ENCODE data around the gene KRTAP1-4. TPM values are rescaled to one million over a fixed set of nuclear protein-coding genes. Genes with fewer than 3 reads are reported as not detected.
"Not testable (repeated sequence)": the region's sequence is repeated elsewhere in the genome, so short reads cannot be mapped to it uniquely, and the experiment has no call there.

KRTAP1-4 gene
- total RNA-seq, 2 experiments from 2014 or later = not detected

DNA sequence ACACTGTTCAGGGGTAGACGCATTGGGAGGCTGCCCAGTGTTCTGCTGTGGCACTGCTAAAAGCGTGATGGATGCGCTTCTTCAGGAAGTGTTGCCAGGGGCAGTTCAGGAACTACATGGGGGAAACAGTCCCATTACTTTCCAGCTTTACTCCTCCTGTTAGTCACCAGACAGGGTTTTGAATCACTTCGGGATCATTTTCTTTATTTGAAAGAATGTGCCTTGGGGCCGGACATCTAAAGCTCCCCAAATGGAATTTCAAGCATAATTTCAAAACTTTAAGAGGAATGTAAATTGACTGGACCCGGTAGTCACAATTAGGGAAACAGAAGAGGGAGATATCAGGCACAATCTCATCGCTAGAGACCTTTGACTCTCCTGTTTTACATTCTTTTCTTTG is 18.4 kb upstream of the KRTAP1-4 start:
- Histone ChIP-seq H3K27ac (ENCODE audit: low read depth in 1 of 2, low read length in 2 of 2) (no peak overlapping the region), H3K36me3 (ENCODE audit: insufficient read depth, low read length) (no peaks in the 10 kb centered on the region), H3K4me3 (ENCODE audit: low read length) (no peak overlapping the region), H3K4me1 (ENCODE audit: insufficient read depth, low read length) (no peaks in the 10 kb centered on the region), H3K27me3 (ENCODE audit: control insufficient read depth in 1 of 2, insufficient read depth in 2 of 2, low read length in 2 of 2) (peaks cover 3 to 10% of the 10 kb centered on the region in 2 experiments), H3K9me3 (ENCODE audit: control insufficient read depth in 1 of 2, insufficient read depth in 1 of 2, low read length in 2 of 2) (no peaks in the 10 kb centered on the region)
- POLR2A ChIA-PET = no interaction called here
- intact Hi-C loops (cut with DNase I, micrococcal nuclease) = no loop called here
- CTCF ChIA-PET = no interaction called here
- H3K4me3 Mint-ChIP-seq = no peak overlapping the region
- no peaks in the 10 kb centered on the region for H3K36me3 Mint-ChIP-seq (ENCODE audit: low read depth)
- TF ChIP-seq, protein P1, sequence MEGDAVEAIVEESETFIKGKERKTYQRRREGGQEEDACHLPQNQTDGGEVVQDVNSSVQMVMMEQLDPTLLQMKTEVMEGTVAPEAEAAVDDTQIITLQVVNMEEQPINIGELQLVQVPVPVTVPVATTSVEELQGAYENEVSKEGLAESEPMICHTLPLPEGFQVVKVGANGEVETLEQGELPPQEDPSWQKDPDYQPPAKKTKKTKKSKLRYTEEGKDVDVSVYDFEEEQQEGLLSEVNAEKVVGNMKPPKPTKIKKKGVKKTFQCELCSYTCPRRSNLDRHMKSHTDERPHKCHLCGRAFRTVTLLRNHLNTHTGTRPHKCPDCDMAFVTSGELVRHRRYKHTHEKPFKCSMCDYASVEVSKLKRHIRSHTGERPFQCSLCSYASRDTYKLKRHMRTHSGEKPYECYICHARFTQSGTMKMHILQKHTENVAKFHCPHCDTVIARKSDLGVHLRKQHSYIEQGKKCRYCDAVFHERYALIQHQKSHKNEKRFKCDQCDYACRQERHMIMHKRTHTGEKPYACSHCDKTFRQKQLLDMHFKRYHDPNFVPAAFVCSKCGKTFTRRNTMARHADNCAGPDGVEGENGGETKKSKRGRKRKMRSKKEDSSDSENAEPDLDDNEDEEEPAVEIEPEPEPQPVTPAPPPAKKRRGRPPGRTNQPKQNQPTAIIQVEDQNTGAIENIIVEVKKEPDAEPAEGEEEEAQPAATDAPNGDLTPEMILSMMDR (IDR thresholded peaks at IDR 0.05) = no peak
- H3K9me3 Mint-ChIP-seq = peaks cover 3% of the 10 kb centered on the region
- H3K27me3 Mint-ChIP-seq = peaks cover 40% of the 10 kb centered on the region
- H3K27ac Mint-ChIP-seq = no peak overlapping the region
- DNase-seq (no peak), ATAC-seq (ENCODE audit: poor library complexity) (no peak)
- no peaks in the 10 kb centered on the region for H3K4me1 Mint-ChIP-seq (ENCODE audit: low read depth)

DNA sequence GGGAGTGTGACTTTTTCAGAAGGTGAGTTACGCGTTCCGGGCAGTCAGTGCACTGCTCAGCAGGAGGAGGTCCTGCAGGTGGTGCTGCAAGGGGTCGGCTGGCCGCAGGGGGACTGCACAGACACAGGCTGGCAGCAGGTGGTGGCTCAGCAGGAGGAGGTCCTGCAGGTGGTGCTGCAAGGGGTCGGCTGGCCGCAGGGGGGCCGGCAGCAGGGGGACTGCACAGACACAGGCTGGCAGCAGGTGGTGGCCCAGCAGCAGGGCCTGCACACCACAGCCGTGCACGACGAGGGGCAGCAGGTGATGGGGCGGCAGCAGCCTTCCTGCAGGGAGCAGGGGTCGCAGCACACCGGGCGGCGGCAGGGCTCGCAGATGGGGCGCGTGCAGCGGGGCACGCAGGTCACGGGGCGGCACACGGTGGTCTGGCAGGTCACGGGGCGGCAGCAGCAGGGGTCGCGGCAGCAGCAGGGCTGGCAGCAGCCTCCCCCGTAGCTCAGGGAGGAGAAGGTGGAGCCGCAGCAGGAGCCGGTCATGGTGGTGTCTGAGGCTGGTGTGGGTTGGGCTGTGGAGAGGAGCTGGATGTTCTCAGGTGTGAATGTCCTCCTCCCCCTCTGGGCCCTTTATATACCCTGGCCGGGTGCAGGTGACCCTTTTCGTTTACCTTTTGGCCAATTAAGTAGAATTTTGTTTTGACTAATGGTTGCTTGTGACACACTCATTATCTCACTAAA is 16.9 kb upstream of the KRTAP1-4 start, which contains the start of gene KRTAP2-1:
KRTAP2-1 (minus strand) TSS at position 582 of the 731 bp plus-strand sequence; CDS start at position 533, 49 bp downstream.
- H3K4me3 Mint-ChIP-seq; CTCF ChIA-PET; intact Hi-C loops (cut with DNase I, micrococcal nuclease); H3K27ac ChIP-seq (ENCODE audit: low read depth in 1 of 2, low read length in 2 of 2); POLR2A ChIA-PET; H3K9me3 ChIP-seq (ENCODE audit: control insufficient read depth in 1 of 2, insufficient read depth in 1 of 2, low read length in 2 of 2); H3K36me3 Mint-ChIP-seq (ENCODE audit: low read depth); H3K27ac Mint-ChIP-seq; H3K36me3 ChIP-seq (ENCODE audit: insufficient read depth, low read length); H3K4me1 Mint-ChIP-seq (ENCODE audit: low read depth); DNase-seq; H3K9me3 Mint-ChIP-seq; H3K4me1 ChIP-seq (ENCODE audit: insufficient read depth, low read length); ATAC-seq (ENCODE audit: poor library complexity); H3K4me3 ChIP-seq (ENCODE audit: low read length): not testable (repeated sequence)
- H3K27me3 ChIP-seq (ENCODE audit: control insufficient read depth in 1 of 2, insufficient read depth in 2 of 2, low read length in 2 of 2) = peaks cover 4 to 10% of the 10 kb centered on the region in 2 experiments
- peaks cover 40% of the 10 kb centered on the region for H3K27me3 Mint-ChIP-seq

DNA sequence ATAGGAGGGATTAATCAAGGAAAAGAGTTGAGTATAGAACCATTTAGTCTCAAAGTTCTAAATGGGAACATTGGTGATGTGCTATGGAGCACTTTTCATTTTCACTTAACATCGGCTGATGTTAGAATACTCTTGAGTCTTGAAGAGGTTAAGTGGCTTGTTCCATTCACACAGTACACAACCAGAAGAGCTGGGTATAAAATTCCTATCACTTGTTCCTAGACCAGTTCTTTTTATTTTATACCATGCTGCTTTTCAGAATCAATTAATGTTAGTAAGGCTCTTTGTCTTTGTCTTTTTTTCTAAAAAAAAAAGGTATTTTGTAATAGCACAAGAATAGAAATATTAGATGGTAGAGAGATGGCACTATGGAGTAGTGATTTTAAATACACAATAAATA is 13.0 kb upstream of the KRTAP1-4 start:
- H3K27ac ChIP-seq (ENCODE audit: low read depth in 1 of 2, low read length in 2 of 2) = no peak overlapping the region
- H3K36me3 ChIP-seq (ENCODE audit: insufficient read depth, low read length) = no peaks in the 10 kb centered on the region
- ATAC-seq (ENCODE audit: poor library complexity) (no peak), DNase-seq (no peak)
- Mint-ChIP-seq H3K27me3 (peaks cover 26% of the 10 kb centered on the region), H3K27ac (no peak overlapping the region), H3K4me1 (ENCODE audit: low read depth) (no peaks in the 10 kb centered on the region), H3K36me3 (ENCODE audit: low read depth) (no peaks in the 10 kb centered on the region), H3K9me3 (peaks cover 5% of the 10 kb centered on the region), H3K4me3 (no peak overlapping the region)
- no peak overlapping the region for H3K4me3 ChIP-seq (ENCODE audit: low read length)
- intact Hi-C loops (cut with DNase I, micrococcal nuclease) = no loop called here
- H3K27me3 ChIP-seq (ENCODE audit: control insufficient read depth in 1 of 2, insufficient read depth in 2 of 2, low read length in 2 of 2) = peaks cover 4 to 5% of the 10 kb centered on the region in 2 experiments
- ChIA-PET CTCF (no interaction called here), POLR2A (no interaction called here)
- peaks cover 0 to 5% of the 10 kb centered on the region in 2 experiments for H3K9me3 ChIP-seq (ENCODE audit: control insufficient read depth in 1 of 2, insufficient read depth in 1 of 2, low read length in 2 of 2)
- no peaks in the 10 kb centered on the region for H3K4me1 ChIP-seq (ENCODE audit: insufficient read depth, low read length)
- TF ChIP-seq, protein P1 (IDR thresholded peaks at IDR 0.05) = no peak

DNA sequence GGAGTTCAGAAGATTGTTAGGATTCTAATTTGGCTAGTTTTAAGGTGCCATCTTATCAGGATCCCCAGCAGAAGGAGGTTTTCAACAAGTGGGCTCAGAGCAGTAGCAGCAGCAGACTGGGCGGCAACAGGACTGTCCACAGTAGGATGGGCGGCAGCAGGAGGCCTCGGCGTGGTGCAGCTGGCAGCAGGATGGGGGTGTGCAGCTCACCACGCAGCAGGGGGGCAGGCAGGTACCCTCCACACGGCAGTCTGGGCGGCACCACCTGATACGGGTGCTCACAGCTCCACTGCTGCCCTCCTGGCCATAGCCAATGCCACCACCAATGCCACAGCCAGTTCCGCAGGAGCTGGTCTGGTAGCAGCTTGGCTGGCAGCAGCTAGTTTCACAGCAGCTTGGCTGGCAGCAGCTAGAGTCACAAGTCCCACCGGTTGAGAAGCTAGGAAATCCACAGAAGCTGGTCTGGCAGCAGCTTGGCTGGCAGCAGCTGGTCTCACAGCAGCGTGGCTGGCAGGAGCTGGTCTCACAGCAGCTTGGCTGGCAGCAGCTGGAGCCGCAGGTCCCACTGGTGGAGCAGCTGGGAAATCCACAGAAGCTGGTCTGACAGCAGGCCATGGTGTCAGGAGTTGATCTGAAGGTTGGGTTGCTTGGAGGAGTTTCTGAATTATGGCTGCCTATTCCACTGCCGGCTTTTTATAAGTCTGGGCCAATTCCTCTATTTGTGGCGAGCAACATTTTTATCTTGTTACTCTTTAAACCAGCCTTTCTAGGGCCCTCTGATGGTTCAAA is 11.0 kb upstream of the KRTAP1-4 start, which contains the start of gene KRTAP1-1:
KRTAP1-1 (minus strand) TSS at position 668 of the 789 bp plus-strand sequence; CDS start at position 615, 53 bp downstream.
- H3K4me1 ChIP-seq (ENCODE audit: insufficient read depth, low read length); H3K36me3 ChIP-seq (ENCODE audit: insufficient read depth, low read length); H3K27ac ChIP-seq (ENCODE audit: low read depth in 1 of 2, low read length in 2 of 2); ATAC-seq (ENCODE audit: poor library complexity); H3K4me1 Mint-ChIP-seq (ENCODE audit: low read depth); H3K27me3 ChIP-seq (ENCODE audit: control insufficient read depth in 1 of 2, insufficient read depth in 2 of 2, low read length in 2 of 2); H3K9me3 Mint-ChIP-seq; intact Hi-C loops (cut with DNase I, micrococcal nuclease); H3K36me3 Mint-ChIP-seq (ENCODE audit: low read depth); H3K4me3 ChIP-seq (ENCODE audit: low read length); DNase-seq; H3K27ac Mint-ChIP-seq; POLR2A ChIA-PET; H3K9me3 ChIP-seq (ENCODE audit: control insufficient read depth in 1 of 2, insufficient read depth in 1 of 2, low read length in 2 of 2); CTCF ChIA-PET; H3K4me3 Mint-ChIP-seq: not testable (repeated sequence)
- H3K27me3 Mint-ChIP-seq = peaks cover 12% of the 10 kb centered on the region

All from CD4-positive, alpha-beta T cell (primary cell).